Fibroblast of the conjunctiva (primary cell): ENCODE results near the gene GLCE.
"Not testable (repeated sequence)": the region's sequence is repeated elsewhere in the genome, so short reads cannot be mapped to it uniquely, and the experiment has no call there.

Source experiments
- DNase-seq: peaks from one replicate; pipeline ENCODE4 v3.0.0-alpha.2; 2010; ENCODE audit warnings: low read depth

GLCE gene

DNA sequence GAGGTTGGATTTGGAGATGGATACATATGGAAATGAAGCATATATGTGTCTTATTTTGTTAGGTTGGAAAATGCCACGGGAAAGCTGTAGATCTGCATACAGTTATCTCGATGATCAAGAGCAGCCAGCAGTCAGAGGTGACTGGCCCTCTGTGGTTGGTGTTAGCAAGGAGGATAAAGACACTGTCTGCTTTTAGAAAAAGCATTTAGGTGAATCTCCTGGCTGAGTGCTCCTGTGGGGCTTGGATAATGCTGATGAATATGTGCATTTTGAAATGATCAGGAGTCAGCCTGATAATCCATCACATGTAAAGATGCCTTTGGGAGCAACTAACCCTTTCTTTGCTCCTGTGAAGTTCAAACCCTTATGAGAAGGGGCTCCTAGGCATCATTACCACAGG lies 24.9 kb upstream of the GLCE start:
- no peak for DNase-seq

GRCh38 chr15:69138963-69139362 lies 21.5 kb upstream of the GLCE start:
- no peak for DNase-seq

GRCh38 chr15:69140306-69140705 lies 20.1 kb upstream of the GLCE start:
- no peak for DNase-seq

DNA sequence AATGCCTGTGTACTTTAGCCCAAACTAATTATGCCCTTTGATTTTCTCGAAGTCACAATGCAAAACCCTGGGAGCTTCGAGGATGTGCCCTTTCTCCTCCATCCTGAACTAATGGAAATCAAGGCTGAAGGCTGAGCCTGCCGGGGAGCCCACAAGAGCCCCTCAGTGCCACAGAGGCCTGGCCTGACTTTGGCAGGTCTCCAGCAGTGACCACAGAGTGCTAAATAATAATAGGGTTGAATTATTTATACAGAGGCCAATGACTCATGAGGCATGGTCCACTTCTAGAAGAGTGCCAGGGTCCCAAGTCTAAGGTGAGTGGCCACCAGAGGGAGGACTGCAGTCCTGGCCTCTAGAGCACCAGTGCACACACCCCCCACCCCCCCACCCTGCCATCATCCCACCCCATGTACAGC lies 19.1 kb upstream of the GLCE start:
- DNase-seq, result no peak

- DNase-seq, result no peak
These were observed 18.6 kb upstream of the GLCE start for GRCh38 chr15:69141833-69142232.

GRCh38 chr15:69143756-69144436 lies 16.5 kb upstream of the GLCE start:
- DNase-seq, result no peak

GRCh38 chr15:69144530-69144929 lies 15.9 kb upstream of the GLCE start:
- DNase-seq, result no peak

DNA sequence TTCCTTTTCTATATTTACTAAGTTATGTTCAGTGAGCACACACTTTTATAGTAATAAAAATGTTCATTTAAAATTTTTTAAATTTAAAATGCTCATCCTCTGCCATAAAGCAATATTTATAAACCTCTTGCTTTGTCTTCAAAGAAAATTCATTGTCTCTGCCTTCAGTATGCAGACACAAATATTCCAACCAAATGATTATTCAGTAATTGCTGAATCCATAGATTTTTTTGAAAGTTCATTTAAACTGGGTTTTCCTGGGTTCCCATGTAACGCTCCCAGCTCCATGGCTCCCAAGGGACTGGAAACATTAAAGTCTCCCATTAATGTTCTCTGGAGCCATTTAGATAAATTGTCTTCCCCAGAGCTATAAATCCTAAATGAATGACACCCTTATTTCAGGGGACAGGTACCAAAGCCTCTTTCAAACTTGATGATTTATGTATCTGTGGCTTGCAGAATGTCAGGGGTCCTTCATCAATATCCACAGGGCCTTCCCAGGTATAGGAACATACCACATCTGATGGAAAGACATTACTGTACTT lies 15.2 kb upstream of the GLCE start:
- no peak for DNase-seq

- DNase-seq, result no peak
These were observed 14.5 kb upstream of the GLCE start for GRCh38 chr15:69145694-69146492.

GRCh38 chr15:69146724-69147435 lies 13.6 kb upstream of the GLCE start:
- DNase-seq, result no peak

- no peak for DNase-seq
These were observed 12.0 kb upstream of the GLCE start for GRCh38 chr15:69148465-69148864.

DNA sequence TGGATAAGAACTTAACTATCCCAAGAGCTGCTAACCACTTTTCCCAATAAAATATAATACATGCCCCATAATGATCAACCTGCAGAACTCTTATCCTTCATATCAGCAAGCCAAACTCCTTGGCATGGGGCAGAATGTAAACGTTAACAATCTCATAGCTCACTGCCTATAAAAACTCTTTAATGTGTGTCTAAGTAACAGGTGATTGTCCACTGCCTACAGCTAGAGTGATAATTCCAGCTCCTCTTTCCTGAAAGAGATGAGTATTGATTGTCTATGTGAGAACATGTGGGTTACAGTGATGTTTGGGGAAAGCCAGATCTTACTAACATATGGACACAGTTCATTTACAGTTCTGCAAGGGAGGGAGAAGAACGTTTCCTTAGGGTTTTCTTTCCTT lies 11.3 kb upstream of the GLCE start:
- no peak for DNase-seq

DNA sequence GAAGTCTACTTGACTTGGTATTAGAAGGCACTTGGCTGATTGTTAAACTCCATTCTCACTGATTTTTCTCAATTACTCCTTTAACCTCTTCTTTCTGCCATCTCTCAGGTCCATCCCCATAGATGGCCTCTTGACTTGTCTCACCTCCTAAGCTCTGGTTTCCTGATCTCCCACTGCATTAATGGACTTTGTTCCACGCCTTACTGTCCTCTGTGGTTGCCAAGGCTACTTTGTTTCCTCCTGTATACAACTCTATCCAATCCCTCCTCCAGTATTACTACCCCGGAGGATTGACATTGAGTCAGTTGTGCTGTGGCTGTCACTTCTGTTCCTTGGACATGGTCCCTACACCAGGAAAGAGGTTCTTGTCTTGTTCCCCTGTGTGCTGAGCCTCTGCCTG lies 10.6 kb upstream of the GLCE start:
- no peak for DNase-seq

DNA sequence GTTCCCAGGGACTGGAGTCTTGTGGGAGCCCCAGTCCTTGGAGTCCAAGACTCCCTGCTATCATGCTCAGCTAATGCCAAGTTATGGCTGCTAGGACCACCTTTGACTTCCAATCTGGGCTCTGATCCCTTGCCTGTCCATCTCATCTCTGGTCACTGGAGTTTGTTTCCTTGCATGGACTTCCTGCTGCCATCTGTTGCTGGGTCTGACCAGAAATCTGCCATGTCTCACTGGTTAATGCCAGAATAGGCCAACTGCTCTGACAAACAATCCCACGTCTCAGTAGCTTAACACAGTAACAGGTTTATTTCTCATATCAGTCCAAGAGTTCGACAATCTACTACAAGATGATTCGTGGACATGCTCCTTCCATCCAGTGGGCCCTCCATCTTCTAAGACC lies 10.1 kb upstream of the GLCE start:
- no peak for DNase-seq

GRCh38 chr15:69150841-69151240 lies 9.6 kb upstream of the GLCE start:
- no peak for DNase-seq

GRCh38 chr15:69153046-69153445 lies 7.4 kb upstream of the GLCE start:
- DNase-seq, result no peak

- DNase-seq, result not testable (repeated sequence)
These were observed 6.8 kb upstream of the GLCE start for GRCh38 chr15:69153587-69153986.

GRCh38 chr15:69154078-69154477 lies 6.4 kb upstream of the GLCE start:
- DNase-seq, result no peak

DNA sequence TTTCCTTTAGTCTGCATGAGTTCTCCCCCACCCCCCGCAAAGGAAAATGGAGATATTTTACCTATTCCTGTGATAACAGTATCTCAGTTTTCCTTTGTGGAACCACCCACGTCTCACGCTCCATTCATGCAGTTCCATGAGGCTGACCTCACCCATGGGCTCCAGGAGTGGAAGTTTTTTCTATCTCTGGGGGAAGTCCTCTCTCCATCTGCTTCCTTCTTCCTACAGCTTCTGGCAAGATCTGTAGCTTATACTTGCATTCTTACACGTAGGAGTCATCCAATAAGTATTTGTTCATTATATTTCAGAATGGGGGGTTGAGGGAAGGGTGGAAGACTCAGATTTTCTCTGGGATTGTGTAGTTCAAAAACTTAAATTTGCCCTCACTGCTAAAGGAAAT lies 5.8 kb upstream of the GLCE start:
- no peak for DNase-seq

DNA sequence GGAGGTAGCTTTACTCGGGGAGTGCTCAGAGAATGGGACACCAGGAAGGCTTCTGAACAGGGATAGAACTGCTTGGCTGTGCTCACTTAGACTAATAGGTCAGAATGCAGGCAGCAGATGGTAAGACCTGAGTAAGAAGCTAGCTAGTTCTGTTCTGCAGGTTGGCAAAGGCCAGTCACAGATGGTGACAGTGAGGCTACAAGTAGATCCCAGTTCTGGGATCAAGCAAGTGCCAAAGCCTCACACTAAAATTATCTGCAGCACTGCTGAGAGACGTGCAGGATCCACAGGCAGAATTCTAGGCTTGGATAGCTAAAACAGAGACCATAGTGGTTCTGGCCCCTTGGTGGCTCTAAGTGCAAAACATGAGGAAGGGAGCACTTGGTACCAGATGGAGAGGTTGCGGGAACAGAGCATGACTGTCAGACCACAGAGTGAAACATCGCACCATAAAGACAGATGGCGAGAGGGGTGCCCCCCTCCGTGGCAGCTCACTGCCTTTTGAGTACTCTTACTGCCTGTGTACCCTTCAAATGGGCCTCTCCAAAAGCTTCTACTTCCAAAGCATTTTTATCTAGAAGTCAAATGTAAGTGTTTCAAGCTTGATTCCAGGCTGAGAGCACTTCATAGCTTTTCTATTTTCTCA lies 3.6 kb upstream of the GLCE start:
- DNase-seq, result no peak

GRCh38 chr15:69158201-69158842 lies 2.1 kb upstream of the GLCE start:
- no peak for DNase-seq

GRCh38 chr15:69158843-69159240 lies 1.6 kb upstream of the GLCE start:
- DNase-seq, result no peak
